Thyroid gland (tissue), 4 donors: Measurements from ENCODE around the gene NANOG. TPM values are rescaled to one million over a fixed set of nuclear protein-coding genes. Genes with fewer than 3 reads are reported as not detected.
"Not testable (repeated sequence)": the region's sequence is repeated elsewhere in the genome, so short reads cannot be mapped to it uniquely, and the experiment has no call there.

Experiments
- DNase-seq, 2 donors: peaks; one replicate each; pipeline ENCODE4 v3.0.0-alpha.2; 2019
- H3K27ac ChIP-seq, 3 donors: fragments of 200-600 bp; sonication (generic); 1 replicate in 2 of 3; 2 replicates in 1 of 3; pipeline ENCODE4 v1.5.1; 2016 to 2019; ENCODE audit warnings: mild to moderate bottlenecking in 1 of 3, moderate library complexity in 1 of 3
- H3K27me3 ChIP-seq: fragments of 200-600 bp; sonication (generic); one replicate; pipeline ENCODE4 v1.5.1; 2019
- H3K36me3 ChIP-seq, 2 donors: fragments of 200-600 bp; sonication (generic); one replicate each; pipeline ENCODE4 v1.5.1; 2016 to 2019
- H3K4me1 ChIP-seq, 2 donors: fragments of 200-600 bp; sonication (generic); one replicate each; pipeline ENCODE4 v1.5.1; 2017 to 2019
- H3K4me3 ChIP-seq, 3 donors: fragments of 200-600 bp; sonication (generic); replicated peaks in 1 of 3; 1 replicate in 2 of 3; 2 replicates in 1 of 3; pipeline ENCODE4 v1.5.1; 2016; ENCODE audit warnings: mild to moderate bottlenecking in 1 of 3
- H3K9me3 ChIP-seq: fragments of 200-600 bp; sonication (generic); one replicate; pipeline ENCODE4 v1.5.1; 2017
- CTCF ChIP-seq, 6 experiments: fragments of 200-600 bp in 3 of 6; fragments of 450-650 bp in 3 of 6; sonication (generic) in 3 of 6; IDR thresholded peaks; one replicate each; pipeline ENCODE4 v1.5.1; 2016 to 2019; ENCODE audit warnings: antibody characterized with exemption in 6 of 6, mild to moderate bottlenecking in 2 of 6, inconsistent platforms in 1 of 6, moderate library complexity in 1 of 6
- POLR2A ChIP-seq, 2 donors: fragments of 450-650 bp; IDR thresholded peaks; one replicate each; pipeline ENCODE4 v1.6.1; 2017; ENCODE audit warnings: antibody characterized with exemption in 2 of 2, mild to moderate bottlenecking in 2 of 2, moderate library complexity in 1 of 2
- WGBS, 2 donors: methylation state at CpG; one replicate each; pipeline ENCODE4 v1.1.5; 2017; 5-methylcytosine and 5-hydroxymethylcytosine counted together
- intact Hi-C: fragments of 100-400 bp; cut with DNase I; formaldehyde crosslinking; loops from one replicate; pipeline ENCODE4 v1.15.1; 2023
- total RNA-seq, 4 donors: library from RNA; depleted of rRNA; stranded (reverse); fragments of >200 nt; gene quantifications; one replicate each; pipeline ENCODE4 v1.2.3, GENCODE V29; 2016

Gene NANOG
- total RNA-seq, 4 donors from 2014 or later, result under 0.01 to 1.6 (median 0.42) TPM

- no peak for TF ChIP-seq POLR2A (IDR thresholded peaks at IDR 0.05)
- peak in 2 of 6 experiments; percentile 7 to 42 for TF ChIP-seq CTCF (IDR thresholded peaks at IDR 0.05)
- Histone ChIP-seq H3K4me3 (no peak overlapping the region), H3K27ac (no peak overlapping the region), H3K27me3 (no peaks in the 10 kb centered on the region), H3K4me1 (no peaks in the 10 kb centered on the region), H3K36me3 (no peaks in the 10 kb centered on the region), H3K9me3 (no peaks in the 10 kb centered on the region)
- no peak for DNase-seq
- WGBS, 2 donors, result 54 to 60% methylated on average over 6 of the region's 6 CpGs
- intact Hi-C loops, result no loop called here
Observed at GRCh38 chr12:7832059-7832696, 43.0 kb downstream of the NANOG start.

- H3K4me3 ChIP-seq, H3K27ac ChIP-seq, H3K9me3 ChIP-seq, H3K36me3 ChIP-seq, H3K4me1 ChIP-seq, H3K27me3 ChIP-seq, DNase-seq, intact Hi-C loops: not testable (repeated sequence)
- 72 to 89% methylated on average over 6 of the region's 6 CpGs for WGBS, 2 donors
Observed at GRCh38 chr12:7833201-7833600, 44.0 kb downstream of the NANOG start.

GRCh38 chr12:7833831-7834230 is 44.6 kb downstream of the NANOG start:
- Histone ChIP-seq H3K4me3 (no peak overlapping the region), H3K9me3 (no peaks in the 10 kb centered on the region), H3K4me1 (no peaks in the 10 kb centered on the region), H3K27me3 (no peaks in the 10 kb centered on the region), H3K36me3 (no peaks in the 10 kb centered on the region), H3K27ac (no peak overlapping the region)
- TF ChIP-seq POLR2A (IDR thresholded peaks at IDR 0.05) (no peak), CTCF (IDR thresholded peaks at IDR 0.05) (no peak)
- intact Hi-C loops, result no loop called here
- DNase-seq, result no peak
- WGBS, 2 donors, result 85 to 86% methylated on average over 4 of the region's 4 CpGs

- TF ChIP-seq POLR2A (IDR thresholded peaks at IDR 0.05), result no peak
- H3K4me3 ChIP-seq, result no peak overlapping the region
- H3K4me1 ChIP-seq, result no peaks in the 10 kb centered on the region
- H3K27me3 ChIP-seq, result no peaks in the 10 kb centered on the region
- WGBS, 2 donors, result 63 to 73% methylated on average over 1 of the region's 1 CpG
- DNase-seq, result no peak
- H3K36me3 ChIP-seq, result no peaks in the 10 kb centered on the region
- H3K27ac ChIP-seq, result no peak overlapping the region
- no peaks in the 10 kb centered on the region for H3K9me3 ChIP-seq
- intact Hi-C loops, result no loop called here
Observed at GRCh38 chr12:7834701-7835100, 45.5 kb downstream of the NANOG start.

- Histone ChIP-seq H3K9me3 (no peaks in the 10 kb centered on the region), H3K4me3 (no peak overlapping the region), H3K27ac (no peak overlapping the region), H3K4me1 (no peaks in the 10 kb centered on the region), H3K27me3 (no peaks in the 10 kb centered on the region), H3K36me3 (no peaks in the 10 kb centered on the region)
- DNase-seq, result no peak
- intact Hi-C loops, result no loop called here
- TF ChIP-seq POLR2A (IDR thresholded peaks at IDR 0.05) (no peak), CTCF (IDR thresholded peaks at IDR 0.05) (no peak)
- 72 to 76% methylated on average over 9 of the region's 9 CpGs for WGBS, 2 donors
Observed at GRCh38 chr12:7835116-7835515, 45.9 kb downstream of the NANOG start.

- DNase-seq, result no peak
- intact Hi-C loops, result no loop called here
- H3K27ac ChIP-seq, result no peak overlapping the region
- no peak overlapping the region for H3K4me3 ChIP-seq
- H3K36me3 ChIP-seq, result no peaks in the 10 kb centered on the region
- no peaks in the 10 kb centered on the region for H3K4me1 ChIP-seq
- H3K9me3 ChIP-seq, result no peaks in the 10 kb centered on the region
- 54 to 55% methylated on average over 5 of the region's 5 CpGs for WGBS, 2 donors
- TF ChIP-seq POLR2A (IDR thresholded peaks at IDR 0.05) (no peak), CTCF (IDR thresholded peaks at IDR 0.05) (no peak)
- H3K27me3 ChIP-seq, result no peaks in the 10 kb centered on the region
Observed at GRCh38 chr12:7835766-7836165, 46.6 kb downstream of the NANOG start.
